K562 (cell line): ENCODE data around the gene NT5DC1. TPM values are rescaled to one million over a fixed set of nuclear protein-coding genes. Genes with fewer than 3 reads are reported as not detected.

Experiments
- ATAC-seq: fragments of 200-7000 bp; cut with Tn5 transposase; 3 replicates; pipeline ENCODE4 v1.9.1; 2020; ENCODE audit warnings: moderate library complexity
- BruUV-seq: library from RNA; stranded (reverse); fragments of 400-500 nt; replicated peaks from 2 replicates; lab custom pipeline; 2021; lab: Mats Ljungman, UMichigan
- CTCF ChIA-PET: fragments of 300-600 bp; formaldehyde crosslinking; extraction: SDS; loops from one replicate; lab custom pipeline; 2021; ENCODE audit warnings: low intra/inter-chr PET ratio; lab: Yijun Ruan, JAX
- POLR2A ChIA-PET: fragments of 300-600, 350-650 bp; sonication (Branson Sonifier 250); formaldehyde crosslinking; extraction: SDS; loops from one replicate; lab custom pipeline; 2021; ENCODE audit warnings: antibody characterized with exemption, inconsistent platforms; lab: Yijun Ruan, JAX
- DNase-seq, 4 experiments: peaks; one replicate each; pipeline versions ENCODE4 v3.0.0 to v3.0.0-alpha.2; 2011 to 2018; ENCODE audit warnings: low spot score in 3 of 4, mixed read lengths in 3 of 4; ENCODE audit errors: extremely low read depth in 1 of 4
- FAIRE-seq: peaks from 2 replicates; lab custom pipeline; 2011; peaks lifted over from hg19 to GRCh38; lab: Jason Lieb, UNC
- H2AFZ ChIP-seq: 2 replicates; pipeline ENCODE4 v1.6.0; 2011; ENCODE audit warnings: low read depth, low read length, control low read depth, inconsistent platforms
- H3K27ac ChIP-seq: fragments of 200-600 bp; 3 replicates; pipeline ENCODE4 v1.8.0; 2011; ENCODE audit warnings: low read depth, mild to moderate bottlenecking, control low read depth, inconsistent platforms, low read length, moderate library complexity, mixed read lengths; ENCODE audit errors: extremely low read depth
- H3K27me3 ChIP-seq, 2 experiments: fragments of 300-600 bp in 1 of 2; 2 replicates in 1 of 2; 3 replicates in 1 of 2; pipeline versions ENCODE4 v1.6.0 to v1.8.0; 2011; ENCODE audit warnings: inconsistent platforms in 2 of 2, low read length in 2 of 2, mild to moderate bottlenecking in 1 of 2, mixed read lengths in 1 of 2, moderate library complexity in 1 of 2; ENCODE audit not compliant: control insufficient read depth in 2 of 2, insufficient read depth in 2 of 2
- H3K36me3 ChIP-seq: fragments of 300-600 bp; 3 replicates; pipeline ENCODE4 v1.8.0; 2011; ENCODE audit warnings: mild to moderate bottlenecking, low read length, inconsistent platforms; ENCODE audit not compliant: control insufficient read depth, insufficient read depth
- H3K4me1 ChIP-seq, 2 experiments: fragments of 200-600 bp in 1 of 2; replicated peaks in 1 of 2; 2 replicates in 1 of 2; 3 replicates in 1 of 2; pipeline versions ENCODE4 v1.5.1 to v1.8.0; 2011; ENCODE audit warnings: inconsistent platforms in 2 of 2, low read length in 2 of 2, mild to moderate bottlenecking in 1 of 2, mixed read lengths in 1 of 2, moderate library complexity in 1 of 2; ENCODE audit not compliant: control insufficient read depth in 2 of 2, insufficient read depth in 2 of 2
- H3K4me2 ChIP-seq: 2 replicates; pipeline ENCODE4 v1.6.1; 2011; ENCODE audit warnings: low read length, control low read depth, inconsistent platforms, mixed read lengths; ENCODE audit not compliant: insufficient read depth
- H3K4me3 ChIP-seq: fragments of 200-600 bp; sonication (generic), shearing (Covaris generic); 2 replicates; pipeline ENCODE4 v1.5.1; 2016; ENCODE audit warnings: control low read depth, inconsistent platforms
- H3K79me2 ChIP-seq: fragments of 200-600 bp; 3 replicates; pipeline ENCODE4 v1.8.0; 2011; ENCODE audit warnings: low read length, inconsistent platforms; ENCODE audit not compliant: control insufficient read depth, insufficient read depth
- H3K9ac ChIP-seq, 2 experiments: 2 replicates each; pipeline versions ENCODE4 v1.6.0 to v1.6.1; 2011; ENCODE audit warnings: low read depth in 2 of 2, low read length in 2 of 2, control low read depth in 1 of 2, inconsistent platforms in 1 of 2, mild to moderate bottlenecking in 1 of 2, mixed read lengths in 1 of 2; ENCODE audit not compliant: insufficient read depth in 1 of 2
- H3K9me1 ChIP-seq: one replicate; pipeline ENCODE4 v1.6.0; 2011; ENCODE audit warnings: inconsistent platforms, mild to moderate bottlenecking, low read length, moderate library complexity; ENCODE audit not compliant: control insufficient read depth, insufficient read depth
- H3K9me3 ChIP-seq: replicated peaks from 2 replicates; pipeline ENCODE4 v1.5.1; 2011; ENCODE audit warnings: low read depth, low read length, inconsistent platforms; ENCODE audit not compliant: control insufficient read depth, insufficient read depth
- H4K20me1 ChIP-seq: replicated peaks from 2 replicates; pipeline ENCODE4 v1.6.1; 2011; ENCODE audit warnings: low read length, inconsistent platforms, mixed read lengths; ENCODE audit not compliant: control insufficient read depth, insufficient read depth
- ETS1 ChIP-seq: conservative IDR thresholded peaks from 2 replicates; pipeline ENCODE4 v1.6.1; 2011; ENCODE audit warnings: low read depth, mild to moderate bottlenecking, low read length; ENCODE audit not compliant: control insufficient read depth
- SNIP1 ChIP-seq: fragments of 450-650 bp; IDR thresholded peaks from 2 replicates; pipeline ENCODE4 v1.7.1; 2017; ENCODE audit warnings: low read depth, mild to moderate bottlenecking
- ZFP30 ChIP-seq: fragments of 250-450 bp; sonication (Bioruptor Pico); IDR thresholded peaks from 2 replicates; pipeline ENCODE4 v1.8.0; 2022; ENCODE audit warnings: moderate library complexity, mild to moderate bottlenecking, inconsistent platforms, borderline replicate concordance
- ZNF239 ChIP-seq: fragments of 250-450 bp; sonication (Bioruptor Pico); IDR thresholded peaks from 2 replicates; pipeline ENCODE4 v1.4.0; 2020; ENCODE audit warnings: mild to moderate bottlenecking
- ZNF717 ChIP-seq: fragments of 250-450 bp; sonication (Bioruptor Pico); IDR thresholded peaks from 2 replicates; pipeline ENCODE4 v1.5.0; 2021
- WGBS: fragments of 100-300 bp; shearing (Covaris generic); methylation state at CpG from one replicate; pipeline ENCODE4 v1.1.6; 2016; ENCODE audit warnings: low coverage, mixed read lengths; ENCODE audit not compliant: insufficient coverage; ENCODE audit errors: missing lambda C conversion rate; 5-methylcytosine and 5-hydroxymethylcytosine counted together
- in situ Hi-C: fragments of 300-500 bp; cut with MboI; formaldehyde crosslinking; loops from 4 replicates; pipeline ENCODE4 v1.15.0; 2018; ENCODE audit warnings: inconsistent platforms, mixed read lengths
- intact Hi-C: fragments of 100-400 bp; cut with micrococcal nuclease; formaldehyde crosslinking; loops from 2 replicates; pipeline ENCODE4 v1.14.2; 2022
- polyA plus RNA-seq, 8 experiments: library from polyadenylated mRNA; depleted of rRNA in 4 of 8; stranded (reverse) in 5 of 8; unstranded in 3 of 8; fragments of >200 nt; fragmentation: Nextera tagmentation in 2 of 8; fragmentation: Illumina TruSeq in 1 of 8; extraction: Ambion mirVana in 2 of 8; extraction: Trizol in 1 of 8; gene quantifications; 2 replicates each; pipeline versions ENCODE4 v1.2.1 to v1.2.3, GENCODE V29; 2011 to 2014; ENCODE audit warnings: inconsistent platforms in 1 of 8, missing spikeins in 1 of 8
- total RNA-seq, 7 experiments: library from RNA; depleted of rRNA in 6 of 7; stranded (reverse); fragments of >200 nt in 6 of 7; fragmentation: Illumina TruSeq in 2 of 7; extraction: Trizol in 2 of 7; gene quantifications; 2 replicates each; pipeline versions ENCODE4 v1.2.1 to v1.2.3, GENCODE V29; 2011 to 2021; ENCODE audit warnings: low replicate concordance in 1 of 7

NT5DC1 gene
- total and polyA plus RNA-seq, 9 of the 15 experiments (the other 6 are each of a cell fraction or from before 2014, with no cell fraction given): 4.9 to 28.5 (median 16.3) TPM

GRCh38 chr6:116263353-116263752 lies 162.7 kb downstream of the NT5DC1 start (continued):
- TF ChIP-seq ZNF239 (no peak), SNIP1 (no peak), ZNF717 (CRISPR knock-in tag) (no peak), ETS1 (no peak)

DNA sequence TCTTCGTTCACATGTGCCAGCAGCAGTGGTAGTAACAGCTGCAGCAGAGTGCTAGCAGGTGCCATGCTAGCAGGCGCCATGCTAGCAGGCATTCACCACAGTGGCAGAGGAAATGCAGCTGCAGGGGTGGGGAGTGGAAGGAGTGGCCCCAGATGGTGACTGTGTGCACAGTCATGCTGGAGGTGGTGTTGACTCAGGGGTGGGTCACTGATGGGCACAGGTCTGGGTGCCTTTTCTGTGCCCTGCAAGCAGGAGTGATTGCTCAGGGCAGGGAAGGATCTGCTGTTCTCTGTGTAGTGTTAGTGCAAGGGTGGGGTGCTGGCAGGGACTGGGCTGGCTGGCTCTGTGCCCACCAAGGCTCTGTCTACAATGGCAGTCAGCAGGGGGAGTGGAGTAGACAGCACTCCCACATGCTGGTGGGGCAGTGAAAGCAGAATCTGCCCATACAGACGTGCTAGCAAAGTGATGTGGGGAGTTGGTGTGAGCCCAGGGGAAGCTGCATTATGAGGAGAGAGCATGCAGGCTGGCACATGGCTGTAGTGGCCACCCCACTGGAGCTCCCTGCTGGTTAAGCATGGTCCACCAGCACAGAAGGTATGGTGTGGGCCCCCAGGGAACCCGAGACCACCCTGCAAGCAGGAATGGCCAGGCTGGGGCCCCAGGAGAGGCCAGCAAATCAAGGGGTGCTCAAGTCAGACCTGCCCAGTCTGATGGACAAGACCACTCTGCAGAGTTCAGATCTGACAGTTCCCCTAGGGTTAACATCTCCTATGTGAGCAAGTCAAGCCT lies 164.6 kb downstream of the NT5DC1 start:
- FAIRE-seq (no peak), DNase-seq (no peak), ATAC-seq (no peak)
- WGBS: 27% methylated on average over 4 of the region's 4 CpGs
- POLR2A ChIA-PET: no interaction called here
- no peaks in the 10 kb centered on the region; a peak in 1 of 5 replicates for H3K4me1 ChIP-seq
- no peaks in the 10 kb centered on the region for H3K79me2 ChIP-seq
- H3K9ac ChIP-seq: no peak overlapping the region
- no peaks in the 10 kb centered on the region for H3K36me3 ChIP-seq
- in situ Hi-C loops (loop anchor here (10.0 kb wide), 1 partner anchor 270 kb away; no protein-coding TSS in a partner anchor), intact Hi-C loops (loop anchor here (5.0 kb wide), 3 partner anchors 382 to 702 kb away; no protein-coding TSS in a partner anchor)
- no peaks in the 10 kb centered on the region for H3K9me1 ChIP-seq
- H2AFZ ChIP-seq: no peak overlapping the region
- CTCF ChIA-PET: no interaction called here
- no peak overlapping the region for H3K4me3 ChIP-seq
- H3K27ac ChIP-seq: no peak overlapping the region
- BruUV-seq: no TSS peak
- no peaks in the 10 kb centered on the region for H4K20me1 ChIP-seq
- no peak for TF ChIP-seq ZFP30 (CRISPR knock-in tag)
- no peaks in the 10 kb centered on the region for H3K27me3 ChIP-seq
- H3K9me3 ChIP-seq: no peaks in the 10 kb centered on the region
- no peak overlapping the region for H3K4me2 ChIP-seq
